ENCODE results near the gene SEMA3E.

DNA sequence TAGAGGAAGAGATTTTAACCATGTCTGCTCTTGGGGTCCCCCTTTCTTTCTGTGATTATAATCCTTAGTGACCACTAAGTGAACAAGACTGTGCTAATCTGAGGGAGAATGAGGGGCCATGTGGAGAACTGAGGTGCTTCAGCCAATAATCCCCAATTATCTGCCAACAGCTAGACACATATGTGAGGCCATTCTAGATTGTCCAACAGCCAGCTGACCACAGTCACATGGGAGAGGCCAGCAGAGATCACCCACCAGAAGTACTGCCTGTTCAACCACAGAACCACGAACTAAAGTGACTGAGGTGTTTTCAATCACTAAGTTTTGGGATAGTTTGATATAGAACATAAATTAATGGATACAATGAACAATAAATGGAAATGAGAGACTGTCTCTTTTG is 74.3 kb downstream of the SEMA3E start:
- TF ChIP-seq, protein P1, sequence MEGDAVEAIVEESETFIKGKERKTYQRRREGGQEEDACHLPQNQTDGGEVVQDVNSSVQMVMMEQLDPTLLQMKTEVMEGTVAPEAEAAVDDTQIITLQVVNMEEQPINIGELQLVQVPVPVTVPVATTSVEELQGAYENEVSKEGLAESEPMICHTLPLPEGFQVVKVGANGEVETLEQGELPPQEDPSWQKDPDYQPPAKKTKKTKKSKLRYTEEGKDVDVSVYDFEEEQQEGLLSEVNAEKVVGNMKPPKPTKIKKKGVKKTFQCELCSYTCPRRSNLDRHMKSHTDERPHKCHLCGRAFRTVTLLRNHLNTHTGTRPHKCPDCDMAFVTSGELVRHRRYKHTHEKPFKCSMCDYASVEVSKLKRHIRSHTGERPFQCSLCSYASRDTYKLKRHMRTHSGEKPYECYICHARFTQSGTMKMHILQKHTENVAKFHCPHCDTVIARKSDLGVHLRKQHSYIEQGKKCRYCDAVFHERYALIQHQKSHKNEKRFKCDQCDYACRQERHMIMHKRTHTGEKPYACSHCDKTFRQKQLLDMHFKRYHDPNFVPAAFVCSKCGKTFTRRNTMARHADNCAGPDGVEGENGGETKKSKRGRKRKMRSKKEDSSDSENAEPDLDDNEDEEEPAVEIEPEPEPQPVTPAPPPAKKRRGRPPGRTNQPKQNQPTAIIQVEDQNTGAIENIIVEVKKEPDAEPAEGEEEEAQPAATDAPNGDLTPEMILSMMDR (IDR thresholded peaks at IDR 0.05), result no peak
- no peak for TF ChIP-seq POLR2A (IDR thresholded peaks at IDR 0.05)
